Measurements from ENCODE around the gene LRRC36.

LRRC36 gene

DNA sequence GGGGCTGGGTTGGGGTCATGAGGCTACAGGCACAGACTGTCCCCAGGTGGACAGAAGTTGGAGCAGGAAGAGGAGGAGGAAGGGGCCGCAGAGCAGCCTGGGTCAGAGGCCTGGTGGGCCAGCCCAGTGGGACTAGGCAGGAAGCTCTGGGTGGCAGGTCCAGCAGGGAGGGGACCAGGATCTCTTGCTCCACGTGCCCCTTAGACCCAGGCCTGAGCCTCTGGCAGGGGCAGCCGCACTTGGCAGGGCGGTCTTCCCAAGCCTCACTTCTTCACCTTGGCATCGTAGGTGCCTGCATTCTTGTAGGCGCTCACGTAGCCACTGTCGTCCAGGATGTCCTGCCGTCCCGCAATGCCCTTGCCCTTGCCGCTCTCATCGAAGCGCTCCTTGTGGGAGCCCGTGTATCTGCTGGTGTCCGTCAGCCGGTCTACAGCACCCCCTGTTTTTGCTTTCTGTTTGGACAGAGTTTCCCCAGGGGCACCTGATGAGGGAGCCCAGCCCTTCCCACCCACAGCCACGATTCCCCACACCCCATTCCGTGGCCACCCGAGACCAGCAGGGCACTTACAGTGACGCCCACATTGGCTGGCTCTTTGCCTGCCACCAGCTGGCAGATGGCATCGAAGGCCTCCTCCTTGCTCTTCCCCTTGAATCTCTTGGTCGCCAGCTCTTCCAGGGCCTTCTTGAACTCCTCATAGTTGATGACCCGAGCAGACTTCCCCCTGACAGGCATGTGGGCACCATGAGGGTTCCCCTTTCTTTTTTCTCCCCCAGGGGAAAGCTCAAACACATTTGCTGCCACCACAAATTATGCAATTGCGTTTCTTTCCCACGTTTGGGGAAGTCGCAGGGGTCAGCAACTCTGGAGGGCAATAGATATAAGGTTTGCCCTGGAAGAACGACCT lies 63.5 kb downstream of the LRRC36 start:
- DNase-seq (ENCODE audit: low spot score): no peak

DNA sequence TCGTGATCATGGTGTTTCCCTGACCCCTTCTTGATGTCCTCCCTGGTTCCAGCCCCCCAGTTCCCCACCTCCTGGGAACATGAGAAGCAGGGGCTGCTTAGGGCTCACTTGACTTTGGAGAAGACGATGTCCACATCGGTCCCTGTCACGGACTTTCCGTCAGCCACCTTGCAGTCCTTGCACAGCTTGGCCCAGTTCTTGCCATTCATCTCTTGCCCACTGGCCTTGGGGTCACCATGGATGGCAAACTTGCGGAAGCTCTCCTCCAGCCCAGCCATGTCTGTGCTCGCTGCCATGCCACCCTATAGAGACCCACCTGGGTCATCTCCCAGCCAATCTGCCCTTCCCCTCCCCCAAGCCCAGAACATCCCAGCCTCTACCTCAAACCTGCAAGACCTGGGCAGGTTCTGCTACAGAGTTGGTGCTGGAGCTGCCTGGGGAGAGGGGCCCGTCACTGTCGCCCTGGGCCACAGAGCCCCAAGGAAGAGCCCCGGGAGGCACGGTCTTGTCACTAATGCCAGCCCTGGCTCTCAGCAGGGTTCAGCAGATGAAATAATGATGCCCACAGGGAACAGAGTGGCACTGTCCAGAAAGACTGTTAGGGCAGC lies 64.3 kb downstream of the LRRC36 start:
- DNase-seq (ENCODE audit: low spot score): no peak

DNA sequence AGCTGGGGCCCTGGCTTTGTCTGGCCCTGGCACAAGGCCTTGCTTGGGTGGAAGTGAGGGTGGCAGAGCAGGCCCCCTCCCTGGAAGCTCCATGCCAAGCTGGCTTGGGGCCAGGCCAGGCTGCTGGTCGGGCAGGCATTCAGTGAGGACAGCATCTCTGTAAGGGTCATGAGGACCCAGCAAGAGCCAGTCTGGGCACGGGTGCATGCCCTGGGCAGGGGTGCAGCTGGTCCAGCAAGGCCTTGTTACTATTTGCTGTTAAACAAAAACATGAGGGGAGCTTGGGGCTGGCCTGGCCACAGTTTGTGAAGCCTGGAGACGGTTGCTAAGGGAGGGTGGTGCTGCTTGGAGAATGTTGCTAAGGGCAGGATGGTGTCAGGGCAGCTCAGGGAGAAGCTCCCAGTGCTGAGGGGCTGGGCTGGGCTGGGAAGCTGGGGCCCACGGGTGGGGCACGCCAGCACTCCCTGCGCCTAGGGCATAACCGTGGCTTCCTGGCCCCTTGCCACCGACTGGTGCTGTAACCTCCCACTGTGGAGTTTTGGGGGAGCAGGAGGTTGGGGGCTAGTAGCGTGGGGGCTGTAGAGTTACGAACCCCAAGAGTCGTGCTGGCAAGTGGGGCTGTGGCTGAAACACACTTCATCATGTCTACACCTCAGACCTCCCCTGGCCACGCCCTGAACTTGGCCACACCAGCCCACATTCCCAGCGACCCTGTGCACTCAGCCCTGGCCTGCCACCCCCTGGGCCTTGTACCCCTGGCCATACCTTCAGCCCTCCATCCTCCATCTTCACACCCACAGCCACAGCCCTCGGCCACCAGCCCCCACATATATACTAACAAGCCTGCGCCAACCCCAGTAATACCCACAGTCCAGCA lies 65.0 kb downstream of the LRRC36 start:
- DNase-seq (ENCODE audit: low spot score): no peak

DNA sequence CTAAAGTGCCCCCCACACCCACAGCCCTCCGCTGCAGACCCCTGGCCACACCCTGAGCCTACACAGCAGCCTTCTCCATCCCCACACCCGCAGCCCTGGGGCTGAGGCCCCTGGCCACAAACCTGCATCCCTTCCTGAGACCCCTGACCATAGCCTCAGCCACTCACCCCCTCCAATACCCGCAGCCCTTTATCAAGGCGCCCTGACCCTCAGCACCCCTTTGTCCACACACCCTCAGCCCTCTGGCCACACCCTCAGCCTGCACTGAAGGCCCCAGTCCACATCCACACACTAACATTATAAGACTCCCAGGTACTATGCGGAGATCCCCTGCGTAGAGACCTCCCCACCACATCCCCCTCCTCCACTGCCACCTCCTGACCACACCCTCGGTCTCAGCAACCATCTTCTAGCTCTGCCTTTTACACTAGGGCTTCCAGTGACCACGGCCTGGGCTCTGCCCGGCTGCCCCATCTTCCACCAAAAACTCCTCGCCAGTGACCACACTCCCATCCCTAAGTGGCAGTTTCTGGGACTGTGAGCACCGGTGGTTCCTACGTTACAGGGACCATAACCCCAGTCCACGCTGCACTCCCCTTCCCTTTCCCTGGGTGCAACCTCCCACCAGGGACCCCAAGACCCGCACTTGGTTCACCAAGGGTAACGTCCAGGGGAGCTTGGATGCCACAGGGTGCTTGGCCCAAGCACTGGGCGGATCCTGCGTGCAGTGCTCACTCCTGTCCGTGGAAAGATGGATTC lies 65.9 kb downstream of the LRRC36 start:
- DNase-seq (ENCODE audit: low spot score): no peak

DNA sequence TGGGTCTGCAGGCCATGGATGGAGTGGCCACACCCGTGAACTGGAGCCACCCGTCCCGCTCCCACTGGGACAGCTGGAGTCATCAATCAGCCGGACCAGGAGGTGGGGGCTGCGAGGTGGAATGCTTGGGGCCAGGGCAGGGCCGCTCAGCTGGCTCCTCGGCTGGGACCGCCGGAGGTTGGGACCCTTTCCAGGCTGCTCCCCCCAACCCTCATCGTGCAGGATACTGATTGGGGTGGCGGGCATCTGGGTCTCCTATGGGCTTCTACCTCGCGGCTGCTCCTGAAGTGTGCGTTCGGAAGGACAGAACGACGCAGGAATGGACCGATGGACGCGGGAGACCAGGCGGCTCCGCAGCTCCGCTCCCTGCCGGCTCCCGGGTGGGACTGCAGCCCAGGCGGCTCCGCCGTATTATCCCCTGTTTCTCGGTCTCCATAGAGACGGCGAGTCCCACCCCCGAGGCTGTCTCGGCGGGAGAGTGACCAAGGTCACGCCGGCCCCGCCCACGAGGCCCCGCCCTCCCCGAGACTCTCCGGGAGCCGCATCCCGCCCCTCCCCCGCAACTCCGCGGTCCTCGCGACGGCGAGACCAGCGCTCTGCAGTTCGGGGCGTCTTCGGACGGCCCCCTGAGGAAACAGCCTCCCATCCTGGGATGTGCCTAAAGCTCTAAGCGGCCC lies 66.6 kb downstream of the LRRC36 start, which contains the start of gene TPPP3:
TPPP3 (minus strand) TSS at position 388 of the 677 bp plus-strand sequence. CDS start 2,387 bp downstream, outside the sequence.
- DNase-seq (ENCODE audit: low spot score): peak; percentile 26

DNA sequence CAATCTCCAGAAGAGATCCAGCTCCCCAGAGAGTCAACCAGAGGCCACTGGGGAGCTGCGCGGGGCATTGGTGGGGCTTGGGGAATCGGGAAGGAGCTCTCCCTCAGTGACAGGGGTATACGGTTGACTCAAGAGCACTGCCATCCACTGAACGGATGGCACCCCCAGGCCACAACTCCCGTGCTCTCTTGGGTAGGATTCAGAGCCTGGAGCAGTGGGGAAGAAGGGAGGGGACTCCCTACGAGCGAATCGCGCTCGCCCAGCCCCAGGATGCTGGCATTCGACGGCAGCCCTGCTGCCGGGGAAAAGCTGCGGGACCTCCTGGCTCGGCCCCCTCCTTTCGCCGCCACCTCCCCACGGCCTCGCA lies 67.2 kb downstream of the LRRC36 start:
- no peak for DNase-seq (ENCODE audit: low spot score)

DNA sequence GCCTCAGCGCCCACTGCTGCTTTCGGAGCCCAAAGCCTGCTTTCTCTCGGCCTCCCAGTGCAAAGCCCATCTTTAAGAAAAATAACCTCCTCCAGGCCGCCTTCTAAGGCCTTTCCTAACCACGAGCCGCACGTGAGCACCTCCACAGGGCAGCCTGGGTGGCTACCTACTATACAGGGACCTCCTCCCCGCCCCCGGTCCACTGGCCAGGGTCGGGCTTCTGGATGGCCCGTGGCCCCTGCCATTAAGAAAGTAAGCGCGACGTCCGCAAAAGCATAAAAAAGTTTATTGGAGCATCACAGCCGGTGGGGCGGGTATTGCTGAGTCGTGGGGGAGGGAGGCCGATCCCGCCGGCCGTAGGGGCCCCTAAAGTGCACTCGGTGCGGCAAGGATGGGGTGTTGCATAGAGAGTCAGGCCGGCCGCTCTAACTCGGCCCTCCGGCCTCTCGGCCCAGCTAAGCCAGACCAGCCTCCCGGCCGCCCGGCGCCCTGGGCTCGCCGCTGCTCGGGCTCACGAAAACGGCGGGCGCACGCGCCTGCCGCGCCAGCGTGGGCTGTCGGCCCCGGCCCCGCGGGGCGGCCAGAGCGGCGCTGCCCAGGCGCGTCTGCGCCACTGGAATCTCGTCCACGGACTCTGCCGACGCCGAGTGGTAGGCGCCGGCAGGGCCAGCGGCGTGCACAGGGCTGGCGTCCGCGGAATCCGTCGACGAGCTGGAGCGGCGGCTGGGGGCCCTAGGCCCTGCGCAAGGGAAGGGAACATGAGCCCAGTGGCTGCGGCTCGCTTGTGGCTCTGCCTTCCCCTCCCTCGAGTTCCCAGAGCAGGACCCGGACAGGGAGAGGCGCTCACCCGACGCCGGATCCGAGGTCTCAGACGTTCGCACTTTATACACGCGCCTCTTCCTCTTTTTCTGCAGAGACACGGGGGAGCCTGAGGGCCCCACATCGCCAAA lies 67.8 kb downstream of the LRRC36 start:
- DNase-seq (ENCODE audit: low spot score): no peak

DNA sequence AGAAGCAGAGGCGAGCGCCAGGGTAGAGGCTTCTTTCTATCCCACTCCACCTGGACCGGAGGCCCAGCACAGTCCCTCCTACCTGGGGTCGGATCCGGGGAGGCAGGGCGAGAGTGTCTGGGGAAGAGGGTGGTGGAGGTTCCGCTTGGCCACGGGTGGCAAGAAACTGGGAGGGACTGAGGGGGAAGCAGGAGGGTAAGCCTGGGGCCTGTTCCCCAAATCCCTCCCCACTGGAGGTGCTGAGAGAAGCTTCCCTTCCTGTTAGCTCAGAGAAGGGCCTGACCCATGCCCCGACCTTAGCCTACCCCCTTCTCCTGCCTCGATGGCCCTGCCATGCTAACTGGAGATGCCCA lies 68.5 kb downstream of the LRRC36 start:
- DNase-seq (ENCODE audit: low spot score): no peak

DNA sequence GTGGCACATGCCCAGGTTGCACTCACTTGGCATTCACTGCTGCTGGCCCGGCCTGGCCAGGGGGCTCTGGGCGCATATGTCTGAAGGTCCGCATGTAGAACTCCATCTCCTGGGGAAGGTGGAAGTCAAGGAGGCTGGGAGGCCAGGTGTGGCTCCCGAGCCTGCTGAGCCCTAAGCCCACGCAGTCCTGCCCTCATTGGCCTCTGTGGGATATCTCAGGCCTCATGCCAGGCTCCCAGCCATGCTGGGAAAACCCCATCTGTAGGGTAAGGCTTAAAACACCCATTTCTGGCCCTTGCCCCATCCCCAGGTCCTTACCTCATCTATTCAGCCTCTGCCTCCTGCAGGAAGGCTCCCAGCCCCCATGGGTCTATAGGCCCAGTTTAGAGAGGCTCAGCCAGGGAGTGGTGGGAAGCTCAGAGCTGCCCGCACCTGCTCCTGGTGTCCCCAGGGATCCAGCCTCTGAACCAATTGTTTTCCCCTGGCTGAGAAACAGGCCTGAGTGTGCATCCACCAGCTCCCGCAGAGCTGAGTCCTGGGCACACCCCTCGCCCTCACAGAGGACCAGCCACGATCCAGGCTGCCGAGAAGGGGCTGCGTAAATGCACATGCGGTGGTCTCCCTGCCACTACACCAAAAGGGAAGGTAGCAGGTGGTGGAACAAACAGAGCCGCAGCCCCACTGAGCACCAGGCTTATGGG lies 69.0 kb downstream of the LRRC36 start:
- DNase-seq (ENCODE audit: low spot score): no peak

DNA sequence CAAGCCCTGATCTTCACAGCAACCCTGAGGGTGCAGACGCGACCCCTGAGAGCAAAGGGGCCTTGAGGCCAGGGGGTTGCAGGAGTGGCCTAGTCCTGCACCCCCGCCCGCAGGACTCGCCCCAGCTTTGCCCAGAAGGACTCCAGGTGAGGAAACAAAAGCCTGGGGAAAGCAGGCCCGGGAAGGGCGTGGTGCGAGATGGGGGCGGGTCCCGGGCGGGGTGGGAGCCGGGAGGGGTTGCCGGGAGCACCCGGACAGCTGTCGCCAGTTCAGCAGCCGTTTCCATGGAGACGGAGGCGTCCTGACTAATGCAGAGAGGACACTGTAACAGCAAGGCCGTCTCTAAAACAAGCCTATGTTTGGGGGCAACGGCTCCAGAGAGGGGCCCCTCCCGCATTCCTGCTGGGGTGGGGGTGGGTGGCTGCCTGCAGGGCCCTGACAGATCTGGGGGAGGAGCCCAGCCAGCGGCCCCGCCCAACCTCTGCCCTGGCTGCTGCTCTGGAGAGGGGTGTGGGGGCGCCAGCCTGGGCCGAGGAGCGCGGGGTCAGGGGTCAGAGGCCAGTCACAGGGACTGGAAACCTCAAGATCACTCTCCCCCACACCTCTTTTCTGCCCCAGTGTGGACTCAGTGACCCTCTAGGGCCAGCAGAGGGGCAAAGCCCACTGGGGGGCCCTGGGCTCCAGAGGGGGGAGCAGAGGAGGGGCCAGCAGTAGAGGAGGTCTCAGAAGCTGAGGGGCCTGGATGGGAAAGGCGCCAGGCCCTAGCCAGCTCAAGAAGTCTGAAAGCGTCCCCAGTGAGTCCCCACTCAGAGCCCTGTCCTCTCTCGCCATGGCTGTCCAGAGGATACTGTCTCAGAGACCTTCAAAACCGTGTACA lies 69.8 kb downstream of the LRRC36 start:
- peak; percentile 71 for DNase-seq (ENCODE audit: low spot score)

DNA sequence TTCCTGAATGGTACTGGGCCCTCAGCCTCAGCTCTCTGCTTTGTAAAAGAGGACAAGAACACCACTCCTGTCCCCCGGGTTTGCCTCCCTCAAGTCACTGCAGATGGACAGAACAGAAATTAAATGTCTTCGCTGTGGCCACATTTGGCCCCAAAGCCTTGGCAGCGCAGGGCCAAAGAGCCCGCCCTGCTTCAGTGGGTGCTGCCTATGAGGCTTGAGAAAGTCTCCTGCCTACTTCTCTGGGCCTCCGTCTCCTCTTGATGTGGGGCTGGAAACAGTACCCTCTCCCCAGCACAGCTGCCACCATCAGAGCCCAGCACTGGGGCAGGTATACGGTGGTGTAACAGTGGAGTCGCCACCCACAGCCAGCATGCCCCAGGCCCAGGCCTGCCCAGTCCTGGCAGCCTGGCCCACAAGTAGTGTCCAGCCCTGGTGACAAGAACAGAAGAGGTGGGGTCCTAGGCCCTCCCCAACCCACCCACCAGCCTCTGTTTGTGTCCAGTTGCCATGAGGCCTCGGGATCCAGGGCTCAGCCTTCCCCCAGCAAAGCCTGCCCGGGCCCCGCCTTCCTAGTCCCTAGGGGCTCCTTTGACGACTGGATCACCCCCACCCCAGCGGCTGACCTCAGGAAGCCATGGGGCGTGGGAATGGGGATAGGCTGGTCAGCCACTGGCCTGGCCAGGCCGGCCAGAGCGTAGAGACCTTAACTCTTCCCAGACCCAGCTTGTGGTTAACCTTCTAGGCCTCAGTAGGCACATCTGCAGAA lies 70.6 kb downstream of the LRRC36 start:
- DNase-seq (ENCODE audit: low spot score): no peak

DNA sequence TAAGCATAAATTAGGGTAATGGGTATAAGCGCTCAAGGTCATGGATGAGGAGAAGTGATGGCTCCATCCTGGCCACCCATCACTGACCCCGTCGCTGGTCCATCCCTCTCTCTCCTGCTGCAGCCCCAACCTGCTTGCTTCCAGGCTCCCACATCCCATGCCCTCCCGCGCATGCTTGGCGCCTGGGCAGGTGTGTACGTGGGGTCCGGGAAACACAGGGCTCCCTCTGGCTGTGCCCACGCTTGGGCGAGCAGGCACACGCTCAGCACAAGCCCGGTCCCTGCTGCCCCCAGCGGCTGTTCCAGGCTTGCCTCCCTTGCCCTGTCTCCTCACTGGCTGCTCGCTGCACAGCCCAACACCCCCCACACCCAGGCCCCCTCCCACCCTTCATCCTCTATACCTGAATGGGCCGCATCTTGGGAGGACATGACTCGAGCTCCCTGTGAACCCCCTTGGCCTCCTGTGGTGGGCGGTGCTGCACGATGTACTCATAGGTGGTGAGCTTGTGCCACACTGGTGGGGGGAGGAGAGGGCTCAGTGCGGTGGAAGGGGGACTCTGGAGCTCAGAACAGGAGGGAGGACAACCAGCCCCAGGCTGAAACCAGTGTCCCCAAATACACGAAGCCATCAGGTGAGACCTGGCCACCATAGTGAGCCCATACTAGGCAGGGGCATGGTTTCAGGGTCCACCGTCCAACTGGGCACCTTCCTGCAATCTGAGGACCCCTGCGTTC lies 71.4 kb downstream of the LRRC36 start:
- DNase-seq (ENCODE audit: low spot score): no peak

DNA sequence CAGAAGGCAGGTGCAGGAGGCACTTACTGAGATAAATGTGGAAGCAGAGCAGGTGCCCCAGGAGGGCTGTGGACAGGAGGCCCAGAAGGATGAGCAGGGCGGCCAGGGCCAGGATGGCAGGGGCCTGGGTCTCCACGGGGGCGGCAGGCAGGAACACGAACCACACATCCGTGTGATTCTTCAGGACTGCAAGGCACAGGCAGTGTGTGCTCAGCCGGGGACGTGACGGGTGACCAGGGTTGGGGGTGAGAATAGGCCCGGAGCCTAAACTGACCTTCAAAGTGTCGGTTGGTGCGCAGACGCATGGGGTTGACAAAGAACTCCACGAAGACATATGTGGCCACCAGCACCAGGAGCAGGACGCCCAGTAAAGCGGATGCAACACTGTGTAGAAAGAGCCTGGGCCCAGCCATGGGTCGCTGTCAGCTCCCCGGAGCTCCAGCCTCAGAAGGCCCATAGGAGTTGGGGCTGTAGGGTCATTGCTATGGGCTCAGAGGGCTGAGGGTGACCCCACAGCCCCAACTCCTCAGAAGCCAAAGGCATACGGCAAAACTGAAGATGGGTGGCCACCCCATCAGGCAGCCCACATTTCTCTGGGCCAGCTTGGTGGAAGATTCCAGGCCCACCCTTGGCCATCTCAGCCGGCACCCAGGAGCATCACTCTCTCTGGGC lies 72.1 kb downstream of the LRRC36 start:
- no peak for DNase-seq (ENCODE audit: low spot score)

DNA sequence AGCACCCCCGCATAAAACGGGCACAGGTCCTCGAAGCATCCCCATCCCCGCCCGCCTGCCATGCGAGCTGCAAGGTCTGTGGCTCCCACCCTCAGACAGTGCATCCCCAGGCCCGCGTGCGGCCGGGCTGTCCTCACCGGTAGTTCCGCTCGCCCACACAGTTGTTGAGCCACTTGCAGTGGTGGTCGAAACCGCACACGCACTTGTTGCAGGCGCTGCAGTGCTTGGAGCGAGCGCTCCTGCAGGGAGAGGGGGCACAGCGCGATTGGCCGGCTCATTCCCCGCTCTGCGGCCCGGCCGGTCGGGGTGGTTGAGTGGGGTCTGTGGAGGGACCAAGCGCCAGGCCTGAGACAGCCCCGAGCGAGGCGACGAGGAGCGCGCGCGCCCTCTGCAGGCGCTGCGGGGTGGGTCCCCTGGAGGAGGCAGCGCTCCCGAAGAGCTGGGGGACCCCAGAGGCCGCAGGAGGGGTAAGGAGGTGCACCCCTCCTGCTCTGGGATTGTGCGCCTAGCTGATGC lies 72.7 kb downstream of the LRRC36 start:
- DNase-seq (ENCODE audit: low spot score): no peak

DNA sequence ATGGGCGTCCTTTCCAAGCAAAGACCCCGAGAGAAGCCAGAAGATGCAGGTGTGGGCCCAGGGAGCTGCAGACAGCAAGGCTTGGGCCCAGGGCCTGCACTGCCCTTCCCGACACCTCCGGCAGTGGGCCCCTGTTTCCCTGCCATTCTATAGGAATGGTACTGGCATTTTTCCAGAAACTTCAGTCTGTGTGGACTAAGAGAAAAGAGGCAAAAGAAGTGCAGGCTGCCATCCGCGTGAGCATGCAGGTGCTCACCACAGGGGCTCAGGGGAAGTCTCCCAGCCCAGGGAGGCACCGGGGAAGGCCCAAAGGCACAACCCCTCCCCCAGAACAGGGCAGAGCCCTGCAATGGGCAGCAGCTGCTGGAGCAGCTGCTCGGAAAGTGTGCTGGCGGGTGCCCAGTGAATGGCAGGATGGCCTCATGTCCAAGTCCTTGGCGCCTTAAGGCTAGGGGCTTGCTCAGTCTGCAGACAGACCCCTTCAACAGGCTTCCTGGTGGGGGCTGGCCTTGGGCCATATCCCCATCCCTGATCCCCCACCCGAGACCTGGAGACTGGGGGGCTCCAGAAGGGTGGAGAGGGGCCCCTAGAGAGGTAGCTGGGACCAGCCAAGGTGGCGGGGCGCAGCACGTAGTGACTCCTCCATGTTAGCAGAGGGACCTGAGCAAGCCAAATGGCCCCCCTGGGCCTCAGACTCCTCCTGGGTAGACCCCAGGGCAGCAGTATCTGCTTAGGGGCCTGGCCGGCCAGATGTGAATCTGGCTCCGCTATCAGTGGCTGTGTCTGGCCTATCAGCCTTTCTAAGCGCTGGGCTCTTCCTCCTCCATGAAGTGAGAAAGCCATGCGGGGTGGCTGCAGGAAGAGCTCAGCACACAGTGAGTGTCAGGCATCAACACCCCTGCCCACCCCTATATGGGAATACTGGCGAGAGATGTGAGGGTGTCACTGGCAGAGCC lies 73.4 kb downstream of the LRRC36 start:
- DNase-seq (ENCODE audit: low spot score): no peak
